Glomerular endothelial cell (primary cell): ENCODE data around the gene CRYGD. TPM values are rescaled to one million over a fixed set of nuclear protein-coding genes. Genes with fewer than 3 reads are reported as not detected.

ENCODE experiments used
- DNase-seq: peaks from one replicate; pipeline ENCODE4 v3.0.0-alpha.2; 2011; ENCODE audit warnings: low read depth, low spot score; ENCODE audit errors: extremely low read depth
- total RNA-seq: library from RNA; depleted of rRNA; stranded (reverse); fragments of >200 nt; gene quantifications from 2 replicates; pipeline ENCODE4 v1.2.3, GENCODE V29; 2015

CRYGD gene
- total RNA-seq, 1 donor from 2014 or later = not detected

DNA sequence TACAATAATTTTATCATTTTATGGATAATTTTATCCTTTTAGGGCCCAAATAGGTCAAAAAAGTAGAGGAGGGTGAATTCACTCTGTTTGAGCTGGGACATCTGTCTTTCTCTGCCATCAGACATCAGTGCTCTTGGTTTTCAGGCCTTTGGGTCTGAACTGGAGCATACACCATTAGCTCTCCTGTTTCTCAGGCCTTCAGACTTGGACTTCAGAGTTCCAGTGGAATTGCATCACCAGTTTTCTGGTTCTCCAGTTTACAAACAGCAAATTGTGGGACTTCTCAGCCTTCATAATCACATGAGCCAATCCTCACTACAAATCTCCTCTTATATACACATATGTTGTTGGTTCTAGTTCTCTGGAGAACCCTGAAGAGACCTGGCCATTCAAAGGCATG, 33.9 kb downstream of the CRYGD start:
- DNase-seq = no peak

- DNase-seq = no peak
These were observed 38.3 kb downstream of the CRYGD start for GRCh38 chr2:208086029-208086428.

GRCh38 chr2:208083807-208084206, 40.5 kb downstream of the CRYGD start:
- no peak for DNase-seq

GRCh38 chr2:208077276-208077675, 47.0 kb downstream of the CRYGD start:
- DNase-seq = no peak

DNA sequence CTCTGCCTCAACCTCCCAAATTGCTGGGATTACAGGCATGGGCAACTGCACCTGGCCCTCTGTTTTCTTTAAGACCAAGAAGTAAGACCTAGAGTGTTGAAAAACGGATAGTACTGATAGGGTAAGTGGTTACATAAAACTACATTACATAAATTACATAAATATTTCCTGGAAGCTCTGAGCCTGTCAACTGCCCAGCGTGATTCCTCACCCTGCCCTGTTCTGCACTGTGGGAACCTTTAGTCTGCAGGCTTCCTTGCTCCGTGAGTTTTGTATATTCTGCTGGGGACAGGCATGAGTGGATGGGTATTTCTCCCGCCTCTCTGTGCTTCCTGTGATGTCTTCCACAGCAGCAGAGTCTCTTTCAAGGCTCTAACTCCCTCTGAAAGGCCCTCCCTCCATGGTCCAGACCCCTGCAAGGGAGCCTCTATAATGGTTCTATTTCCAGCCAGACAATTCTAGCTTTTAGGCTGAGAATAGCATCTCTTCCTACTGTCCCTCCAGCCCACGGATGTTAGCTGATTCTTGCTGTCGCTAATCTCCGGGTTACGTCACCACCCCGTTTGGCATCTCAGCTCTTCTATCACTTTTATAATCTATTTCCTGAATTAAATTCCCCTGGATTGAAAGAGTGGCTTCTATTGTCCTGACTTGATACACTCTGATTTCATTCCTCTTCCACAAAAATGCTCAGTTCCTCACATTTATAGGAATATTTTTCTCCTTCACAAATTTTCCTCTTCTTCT, 49.5 kb downstream of the CRYGD start:
- DNase-seq = no peak

GRCh38 chr2:208072250-208072892, 52.0 kb downstream of the CRYGD start:
- DNase-seq = peak; percentile 47

Other genes starting within 250 kb of the CRYGD start
- gene PLEKHM3, start 99.0 kb downstream of the CRYGD start, total RNA-seq = 4.1 and 7.8 TPM in 2 replicates
- gene CRYGC, start 5.3 kb upstream of the CRYGD start, total RNA-seq = not detected in 2 replicates
- not detected in 2 replicates for gene CRYGB, start 21.6 kb upstream of the CRYGD start, total RNA-seq
- gene CRYGA, start 39.1 kb upstream of the CRYGD start, total RNA-seq = not detected in 2 replicates
- not detected in 2 replicates for gene C2orf80, start 65.5 kb upstream of the CRYGD start, total RNA-seq
- 64.1 and 76.4 TPM in 2 replicates for gene IDH1, start 130.5 kb upstream of the CRYGD start, total RNA-seq
- gene PIKFYVE, start 141.7 kb upstream of the CRYGD start, total RNA-seq = 19.0 and 27.2 TPM in 2 replicates